ENCODE measurements around the gene RASAL2. TPM values are rescaled to one million over a fixed set of nuclear protein-coding genes. Genes with fewer than 3 reads are reported as not detected.

The RASAL2 gene
- total and polyA plus RNA-seq, 2 of the 4 experiments (the other 2 are of a cell fraction), result 13.1 to 20.6 TPM

DNA sequence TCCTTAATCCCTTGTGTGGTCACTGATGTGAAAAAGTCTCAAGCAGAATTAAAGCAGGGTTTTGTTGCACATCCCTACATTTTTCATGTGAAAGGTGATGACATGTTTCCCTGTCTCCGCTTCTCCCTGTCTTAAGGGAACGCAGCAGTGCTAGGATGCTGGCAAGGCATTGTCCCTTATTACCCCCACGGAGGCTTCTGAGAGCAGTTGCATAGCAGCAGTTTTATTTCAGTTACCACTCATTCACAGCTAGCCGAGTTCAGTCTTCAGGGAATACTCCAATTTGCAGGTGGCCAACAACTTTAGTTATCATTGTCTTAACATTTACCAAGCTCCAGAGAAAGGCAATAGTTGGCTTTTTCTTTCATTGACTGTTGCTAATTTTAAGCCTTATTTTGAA is 313.8 kb downstream of the RASAL2 start:
- H2BK20ac ChIP-seq (ENCODE audit: low read depth, low read length), result no peak overlapping the region
- H3K4me2 ChIP-seq (ENCODE audit: low read depth, low read length), result no peak overlapping the region
- H3K9me1 ChIP-seq (ENCODE audit: insufficient read depth, low read length), result 0 out of 2 replicates have a peak, but pooled peaks cover 5% of the 10 kb centered on the region
- H3K14ac ChIP-seq (replicated peaks; ENCODE audit: low read depth, low read length), result no peak overlapping the region
- H3K9me3 ChIP-seq (ENCODE audit: control insufficient read depth, insufficient read depth, low read length), result no peaks in the 10 kb centered on the region
- no CpG with 5 or more reads among the region's 4 CpGs for WGBS, 2 experiments (ENCODE audit: extremely low coverage in 2 of 2, insufficient read length in 1 of 2)
- intact Hi-C loops (cut with micrococcal nuclease) (no loop called here), in situ Hi-C loops (cut with MboI; ENCODE audit: low sequenced_read_pairs) (no loop called here), dilution Hi-C loops (cut with HindIII; ENCODE audit: low sequenced_read_pairs, unreplicated experiment) (no loop called here)
- H4K91ac ChIP-seq (ENCODE audit: insufficient read depth, low read depth, low read length), result no peak overlapping the region
- H3K4ac ChIP-seq (ENCODE audit: low read depth, low read length), result no peak overlapping the region
- H2AFZ ChIP-seq (replicated peaks; ENCODE audit: low read length, poor library complexity), result no peak overlapping the region
- H3K79me1 ChIP-seq (ENCODE audit: low read depth in 1 of 2, low read length in 2 of 2), result peaks cover 7 to 15% of the 10 kb centered on the region in 2 experiments; a peak in 2 of 4 replicates
- H2BK120ac ChIP-seq (ENCODE audit: low read depth, low read length), result no peak overlapping the region
- H3K56ac ChIP-seq (ENCODE audit: extremely low read depth, insufficient read depth, low read length), result no peak overlapping the region
- H4K8ac ChIP-seq (ENCODE audit: low read depth in 2 of 2, low read length in 2 of 2), result 0 out of 4 replicates have a peak overlapping the region, but pooled peaks of 1 of the 2 experiments have one; percentile 35
- H3K36me3 ChIP-seq (ENCODE audit: control insufficient read depth, insufficient read depth, low read length), result no peaks in the 10 kb centered on the region
- H4K20me1 ChIP-seq (ENCODE audit: insufficient read depth, low read length), result no peaks in the 10 kb centered on the region
- BruUV-seq (replicated peaks), result no TSS peak
- no peak overlapping the region for H3K9ac ChIP-seq (ENCODE audit: low read depth, low read length)
- H3K4me3 ChIP-seq (ENCODE audit: insufficient read depth, low read depth, low read length), result no peak overlapping the region
- CTCF ChIA-PET, result interaction anchor here (1.2 kb wide), 1 partner anchor 108 kb away, joined by 4 read pairs; no protein-coding TSS in a partner anchor
- no peak overlapping the region for H2BK15ac ChIP-seq (ENCODE audit: low read depth, low read length)
- no peak overlapping the region for H2AK5ac ChIP-seq (ENCODE audit: low read depth, low read length)
- H4K5ac ChIP-seq (ENCODE audit: low read depth, low read length), result no peak overlapping the region
- DNase-seq (no peak), ATAC-seq (ENCODE audit: low read depth) (no peak)
- POLR2A ChIA-PET (ENCODE audit: unreplicated experiment), result no interaction called here
- peaks cover 3% of the 10 kb centered on the region; the same call in 1 of the 2 replicates for H3K4me1 ChIP-seq (ENCODE audit: control insufficient read depth, insufficient read depth, low read length)
- no peak overlapping the region for H3K27ac ChIP-seq (ENCODE audit: insufficient read depth, low read length)
- H3K27me3 ChIP-seq (ENCODE audit: control insufficient read depth, insufficient read depth, low read length), result no peaks in the 10 kb centered on the region
- no peak overlapping the region for H2AK9ac ChIP-seq (replicated peaks; ENCODE audit: low read depth, low read length, poor library complexity)
- TF ChIP-seq BHLHE40 (IDR thresholded peaks at IDR 0.05; ENCODE audit: low read depth, low read length) (no peak), RCOR1 (IDR thresholded peaks at IDR 0.05; ENCODE audit: insufficient replicate concordance, low read length) (no peak), MAZ (IDR thresholded peaks at IDR 0.05; ENCODE audit: borderline replicate concordance, low read depth, low read length) (no peak), SMC3 (IDR thresholded peaks at IDR 0.05; ENCODE audit: low read depth, low read length) (no peak), MXI1 (IDR thresholded peaks at IDR 0.05; ENCODE audit: borderline replicate concordance, low read depth, low read length) (no peak)
- TF ChIP-seq, protein P1, sequence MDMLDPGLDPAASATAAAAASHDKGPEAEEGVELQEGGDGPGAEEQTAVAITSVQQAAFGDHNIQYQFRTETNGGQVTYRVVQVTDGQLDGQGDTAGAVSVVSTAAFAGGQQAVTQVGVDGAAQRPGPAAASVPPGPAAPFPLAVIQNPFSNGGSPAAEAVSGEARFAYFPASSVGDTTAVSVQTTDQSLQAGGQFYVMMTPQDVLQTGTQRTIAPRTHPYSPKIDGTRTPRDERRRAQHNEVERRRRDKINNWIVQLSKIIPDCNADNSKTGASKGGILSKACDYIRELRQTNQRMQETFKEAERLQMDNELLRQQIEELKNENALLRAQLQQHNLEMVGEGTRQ (IDR thresholded peaks at IDR 0.05; ENCODE audit: low read depth, low read length), result no peak
- H3K18ac ChIP-seq (ENCODE audit: low read depth, low read length), result no peak overlapping the region
- no peak overlapping the region for H2BK5ac ChIP-seq (ENCODE audit: low read depth, low read length, poor library complexity, severe bottlenecking)
- peak overlapping the region; percentile 23; the same call in 1 of the 2 replicates for H3K23ac ChIP-seq (ENCODE audit: low read depth, low read length)
